Mononuclear cell (primary cell): ENCODE results near the gene CHCT1. TPM values are rescaled to one million over a fixed set of nuclear protein-coding genes. Genes with fewer than 3 reads are reported as not detected.
"Not testable (repeated sequence)": the region's sequence is repeated elsewhere in the genome, so short reads cannot be mapped to it uniquely, and the experiment has no call there.

Experiments
- H3K27me3 ChIP-seq: 2 replicates; pipeline ENCODE4 v1.6.0; 2011; ENCODE audit warnings: low read length, control low read depth; ENCODE audit not compliant: insufficient read depth
- H3K4me1 ChIP-seq: 2 replicates; pipeline ENCODE4 v1.5.1; 2011; ENCODE audit warnings: mild to moderate bottlenecking, low read length, control low read depth; ENCODE audit not compliant: insufficient read depth
- H3K4me3 ChIP-seq: 2 replicates; pipeline ENCODE4 v1.5.1; 2011; ENCODE audit warnings: mild to moderate bottlenecking, low read length, moderate library complexity
- H3K9me3 ChIP-seq: 2 replicates; pipeline ENCODE4 v1.5.1; 2011; ENCODE audit warnings: low read depth, mild to moderate bottlenecking, control low read depth, low read length
- total RNA-seq: library from RNA; depleted of rRNA; stranded (reverse); fragments of >200 nt; gene quantifications from one replicate; pipeline ENCODE4 v1.2.3, GENCODE V29; 2012

The CHCT1 gene
- total RNA-seq, 1 donor: not detected

GRCh38 chr17:60419875-60420274, 2.4 kb upstream of the CHCT1 start:
- not testable (repeated sequence) for H3K27me3 ChIP-seq, H3K9me3 ChIP-seq, H3K4me1 ChIP-seq, H3K4me3 ChIP-seq

DNA sequence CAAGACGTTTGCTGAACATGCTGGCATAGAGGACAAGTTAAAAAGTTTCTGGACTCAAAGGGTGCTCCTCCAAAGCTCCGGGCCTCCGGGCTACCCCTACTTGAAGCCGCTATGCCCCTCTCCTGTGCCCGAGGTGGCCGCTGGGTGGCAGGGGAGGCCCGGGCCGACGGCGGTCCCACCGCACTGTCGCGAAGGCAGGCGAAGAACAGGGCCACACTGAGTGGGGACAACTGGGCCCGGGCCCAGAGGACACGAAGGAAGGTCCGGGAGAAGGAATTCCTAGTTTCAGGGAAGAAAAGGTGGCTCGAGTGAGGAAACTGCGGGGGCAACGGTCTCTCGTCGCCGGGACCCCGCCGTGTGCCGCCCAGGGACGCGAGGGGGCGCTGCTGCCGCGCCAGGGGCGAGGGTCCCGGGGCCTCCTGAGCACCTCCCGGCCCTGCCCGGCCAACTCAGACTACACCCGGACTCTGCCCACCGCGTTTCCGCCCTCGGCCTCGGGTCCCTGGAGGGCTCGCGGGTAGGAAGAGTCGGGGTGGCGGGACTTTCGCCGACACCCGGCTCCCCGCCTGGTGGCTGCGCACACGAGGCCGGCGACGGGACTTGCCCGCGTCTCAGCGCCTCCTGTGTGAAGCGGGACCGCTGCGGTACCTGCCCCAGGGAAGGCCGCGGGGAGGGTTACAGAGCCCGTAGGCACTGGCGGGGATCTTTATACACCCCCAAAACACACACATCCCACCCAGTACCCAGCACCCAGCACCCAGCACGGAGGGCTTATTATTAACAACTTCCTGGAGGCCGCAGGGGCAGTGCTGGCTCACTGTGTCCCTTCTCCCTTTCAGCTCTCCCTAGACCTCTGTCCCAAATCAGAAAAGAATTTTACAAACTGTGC, 772 bp upstream of the CHCT1 start:
- Histone ChIP-seq H3K4me1 (peaks cover 8% of the 10 kb centered on the region), H3K9me3 (no peaks in the 10 kb centered on the region), H3K27me3 (no peaks in the 10 kb centered on the region), H3K4me3 (peak overlapping the region; percentile 37)

DNA sequence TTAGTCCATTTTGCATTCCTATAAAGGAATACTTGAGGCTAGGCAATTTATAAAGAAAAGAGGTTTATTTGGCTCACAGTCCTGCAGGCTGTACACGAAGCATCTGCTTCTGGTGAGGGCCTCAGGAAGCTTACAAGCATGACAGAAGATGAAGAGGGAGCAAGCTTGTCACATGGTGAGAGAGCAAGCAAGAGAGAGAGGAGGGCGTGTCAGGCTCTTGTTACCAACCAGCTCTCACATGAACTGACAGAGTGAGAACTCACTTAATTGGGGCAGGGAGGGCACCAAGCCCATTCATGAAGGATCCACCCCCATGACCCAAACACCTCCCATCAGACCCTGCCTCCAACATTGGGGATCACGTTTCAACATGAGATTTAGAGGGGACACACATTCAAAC, 1.6 kb downstream of the CHCT1 start:
- peaks cover 8% of the 10 kb centered on the region for H3K4me1 ChIP-seq
- H3K9me3 ChIP-seq: no peaks in the 10 kb centered on the region
- no peaks in the 10 kb centered on the region for H3K27me3 ChIP-seq
- H3K4me3 ChIP-seq: no peak overlapping the region

DNA sequence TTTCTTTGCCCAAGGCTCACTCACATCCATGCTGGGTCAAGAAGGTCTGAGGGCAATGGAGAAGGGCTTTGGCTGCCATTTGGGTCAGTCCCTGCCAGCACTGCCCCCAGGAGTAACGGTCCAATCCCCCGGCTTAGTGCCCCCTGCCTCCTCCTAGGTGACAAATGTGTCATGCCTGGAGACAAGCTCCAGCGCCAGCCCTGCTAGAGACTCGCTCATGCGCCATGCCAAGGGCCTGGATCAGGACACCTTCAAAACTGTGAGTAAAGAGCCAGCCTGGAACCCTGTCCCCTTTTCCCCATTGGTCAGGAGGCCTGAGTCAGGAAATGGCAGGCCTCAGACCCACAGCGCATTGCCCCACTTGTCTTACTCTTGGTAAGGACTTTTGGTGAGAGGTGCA, 3.3 kb downstream of the CHCT1 start:
- Histone ChIP-seq H3K9me3 (no peaks in the 10 kb centered on the region), H3K27me3 (no peaks in the 10 kb centered on the region), H3K4me3 (no peak overlapping the region), H3K4me1 (peaks cover 8% of the 10 kb centered on the region)

- no peaks in the 10 kb centered on the region for H3K27me3 ChIP-seq
- peaks cover 8% of the 10 kb centered on the region for H3K4me1 ChIP-seq
- no peak overlapping the region for H3K4me3 ChIP-seq
- no peaks in the 10 kb centered on the region for H3K9me3 ChIP-seq
Measured at GRCh38 chr17:60426596-60426995, 4.3 kb downstream of the CHCT1 start.

- H3K27me3 ChIP-seq, H3K9me3 ChIP-seq, H3K4me3 ChIP-seq, H3K4me1 ChIP-seq: not testable (repeated sequence)
Measured at GRCh38 chr17:60428491-60428890, 6.2 kb downstream of the CHCT1 start.

DNA sequence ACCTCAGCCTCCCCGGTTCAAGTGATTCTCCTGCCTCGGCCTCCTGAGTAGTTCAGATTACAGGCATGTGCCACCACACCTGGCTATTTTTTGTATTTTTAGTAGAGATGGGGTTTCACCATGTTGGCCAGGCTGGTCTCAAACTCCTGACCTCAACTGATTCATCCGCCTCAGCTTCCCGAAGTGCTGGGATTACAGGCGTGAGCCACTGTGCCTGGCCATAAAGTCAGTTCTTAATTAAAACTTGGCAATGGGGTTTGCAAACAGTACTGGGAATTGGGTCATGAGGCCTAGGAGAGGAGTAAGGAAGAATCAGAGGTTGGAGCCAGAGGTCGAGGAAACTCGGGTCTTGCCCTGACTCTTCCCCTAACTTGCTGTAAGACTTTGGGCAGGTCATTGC, 8.3 kb downstream of the CHCT1 start:
- H3K9me3 ChIP-seq, H3K27me3 ChIP-seq: not testable (repeated sequence)

DNA sequence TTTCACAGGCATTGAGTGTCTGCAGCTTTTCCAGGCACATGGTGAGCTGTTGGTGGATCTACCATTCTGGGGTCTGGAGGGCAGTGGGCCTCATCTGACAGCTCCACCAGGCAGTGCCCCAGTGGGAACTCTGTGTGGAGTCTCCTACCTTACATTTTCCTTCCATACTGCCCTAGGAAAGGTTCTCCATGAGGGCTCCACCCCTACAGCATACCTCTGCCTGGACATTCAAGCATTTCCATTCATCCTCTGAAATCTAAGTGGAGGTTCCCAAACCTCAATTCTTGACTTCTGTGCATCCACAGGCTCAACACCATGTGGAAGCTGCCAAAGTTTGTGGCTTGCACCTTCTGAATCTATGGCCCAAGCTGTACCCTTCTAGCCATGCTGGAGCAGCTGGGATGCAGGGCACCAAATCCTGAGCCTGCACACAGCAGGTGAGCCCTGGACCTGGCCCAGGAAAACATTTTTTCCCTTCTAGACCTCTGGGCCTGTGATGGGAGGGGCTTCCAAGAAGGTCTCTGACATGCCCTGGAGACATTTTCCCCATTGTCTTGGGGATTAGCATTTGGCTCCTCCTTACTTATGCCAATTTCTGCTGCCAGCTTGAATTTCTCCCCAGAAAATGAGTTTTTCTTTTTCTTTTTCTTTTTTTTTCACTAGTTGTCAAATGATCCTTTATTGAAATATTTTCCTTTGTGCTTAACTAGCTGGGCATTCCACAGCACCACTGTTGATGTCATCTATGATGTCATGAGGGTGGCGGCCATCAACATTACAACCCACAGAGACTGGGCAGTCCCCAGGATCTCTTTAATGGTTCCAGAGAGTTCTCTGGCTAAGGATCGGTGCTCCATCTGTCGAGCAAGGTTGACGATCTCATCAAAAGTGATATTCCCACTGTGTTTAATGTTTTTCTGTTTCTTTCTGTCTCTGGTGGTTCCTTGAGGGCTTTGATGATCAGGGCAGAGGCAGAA, 11.0 kb downstream of the CHCT1 start:
- not testable (repeated sequence) for H3K4me1 ChIP-seq, H3K27me3 ChIP-seq, H3K4me3 ChIP-seq, H3K9me3 ChIP-seq

More for the DNA sequence above, 8.3 kb downstream of the CHCT1 start:
- not testable (repeated sequence) for H3K4me3 ChIP-seq, H3K4me1 ChIP-seq

DNA sequence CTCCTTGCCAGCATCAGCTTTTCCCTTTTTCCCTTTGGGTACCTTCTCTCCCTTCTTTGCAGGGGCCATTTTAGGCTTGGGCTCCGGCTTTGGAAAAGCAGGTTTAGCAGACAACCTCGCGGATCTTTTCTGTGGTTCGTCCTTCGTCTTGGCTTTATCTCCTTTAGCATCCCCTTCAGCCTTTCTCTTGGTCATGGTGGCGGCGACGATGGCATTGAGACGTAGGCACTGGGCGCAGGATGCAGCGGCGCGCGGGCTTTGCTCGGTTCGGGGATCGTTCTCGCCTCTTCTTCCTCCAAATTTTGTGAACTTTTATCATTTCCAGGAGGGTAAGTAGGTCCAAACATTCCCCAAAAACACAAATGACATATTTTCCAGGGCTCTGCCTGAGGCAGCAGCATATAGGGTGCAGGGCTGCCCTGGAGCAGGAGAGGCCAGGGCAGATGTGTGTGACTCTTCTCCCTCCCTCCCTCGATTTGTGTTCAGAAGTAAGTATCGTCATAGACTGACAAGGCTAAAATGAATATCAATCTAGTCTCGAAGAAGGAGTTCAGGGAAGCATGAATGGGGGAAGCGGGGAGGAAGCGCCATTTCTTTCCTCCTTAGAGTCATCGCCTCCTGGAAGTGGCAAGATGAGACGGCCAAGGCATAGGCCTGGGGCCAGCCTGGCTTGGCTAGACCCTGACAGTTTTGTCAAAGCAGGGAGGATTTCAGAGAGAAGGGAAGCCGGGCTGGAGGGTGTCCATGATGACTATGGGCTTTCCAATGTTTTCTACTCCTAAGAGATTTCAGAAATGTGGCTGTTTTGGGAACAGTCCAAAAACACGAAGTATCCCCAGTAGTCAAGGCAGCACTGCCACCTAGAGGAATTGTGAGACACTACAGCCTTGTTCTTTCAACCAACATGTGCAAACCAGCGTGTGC, 13.2 kb downstream of the CHCT1 start:
- no peak overlapping the region for H3K4me3 ChIP-seq
- H3K9me3 ChIP-seq: no peaks in the 10 kb centered on the region
- H3K27me3 ChIP-seq: no peaks in the 10 kb centered on the region
- no peaks in the 10 kb centered on the region for H3K4me1 ChIP-seq

GRCh38 chr17:60436676-60437075, 14.4 kb downstream of the CHCT1 start:
- Histone ChIP-seq H3K4me1 (no peaks in the 10 kb centered on the region), H3K4me3 (no peak overlapping the region), H3K9me3 (no peaks in the 10 kb centered on the region), H3K27me3 (no peaks in the 10 kb centered on the region)

GRCh38 chr17:60439501-60439900, 17.2 kb downstream of the CHCT1 start:
- no peaks in the 10 kb centered on the region for H3K9me3 ChIP-seq

DNA sequence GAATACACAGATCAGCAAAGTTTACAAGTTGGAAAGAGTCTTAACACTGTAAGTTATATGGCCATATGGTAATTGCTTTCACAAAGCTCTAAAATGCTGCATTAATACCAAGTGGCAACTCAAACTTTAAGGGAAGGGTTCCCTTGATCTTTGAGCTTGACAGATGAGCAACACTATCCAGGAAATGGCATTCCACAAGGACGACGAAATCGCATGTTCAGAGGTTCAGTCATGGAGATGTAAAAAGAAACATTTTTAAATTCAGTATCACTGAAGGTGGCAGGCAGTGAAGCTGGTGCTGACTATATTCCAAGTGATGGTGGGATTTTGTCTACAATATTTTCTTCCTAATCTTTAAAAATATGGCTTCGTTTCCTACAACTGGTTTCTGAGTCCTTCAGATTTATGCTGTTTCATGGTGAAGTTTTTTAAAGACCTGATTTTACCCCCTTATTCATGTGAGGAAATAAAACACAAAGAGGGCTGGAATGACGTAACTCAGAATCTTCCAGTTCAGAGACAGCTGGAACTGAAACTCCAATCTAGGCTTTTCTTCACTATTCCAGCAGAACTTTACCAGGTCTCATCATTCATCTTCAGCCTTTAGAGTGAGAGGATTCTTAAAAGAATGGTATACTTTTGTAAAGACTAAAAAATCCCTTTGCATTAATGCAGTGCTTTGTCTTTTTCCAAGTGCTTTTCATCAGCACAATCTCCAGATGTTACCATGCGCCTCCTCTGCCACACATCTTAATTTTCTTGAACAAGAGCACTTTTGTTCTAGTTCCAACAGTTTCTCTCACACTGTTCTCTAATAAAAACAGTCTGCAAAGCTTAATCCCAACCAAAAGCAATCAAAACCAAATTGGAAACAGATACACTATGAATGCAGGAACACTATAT, 20.2 kb downstream of the CHCT1 start:
- H3K27me3 ChIP-seq: no peaks in the 10 kb centered on the region
- no peaks in the 10 kb centered on the region for H3K9me3 ChIP-seq
- H3K4me1 ChIP-seq: no peaks in the 10 kb centered on the region
- H3K4me3 ChIP-seq: no peak overlapping the region

More at GRCh38 chr17:60439501-60439900, 17.2 kb downstream of the CHCT1 start:
- no peak overlapping the region for H3K4me3 ChIP-seq
- H3K4me1 ChIP-seq: no peaks in the 10 kb centered on the region
- no peaks in the 10 kb centered on the region for H3K27me3 ChIP-seq

GRCh38 chr17:60443713-60444112, 21.4 kb downstream of the CHCT1 start:
- no peaks in the 10 kb centered on the region for H3K4me1 ChIP-seq
- no peaks in the 10 kb centered on the region for H3K9me3 ChIP-seq
- H3K27me3 ChIP-seq: no peaks in the 10 kb centered on the region
- H3K4me3 ChIP-seq: no peak overlapping the region

GRCh38 chr17:60445144-60445543, 22.9 kb downstream of the CHCT1 start:
- Histone ChIP-seq H3K4me1 (no peaks in the 10 kb centered on the region), H3K9me3 (no peaks in the 10 kb centered on the region), H3K4me3 (no peak overlapping the region), H3K27me3 (no peaks in the 10 kb centered on the region)
